ENCODE data around the gene TCAP.

DNA sequence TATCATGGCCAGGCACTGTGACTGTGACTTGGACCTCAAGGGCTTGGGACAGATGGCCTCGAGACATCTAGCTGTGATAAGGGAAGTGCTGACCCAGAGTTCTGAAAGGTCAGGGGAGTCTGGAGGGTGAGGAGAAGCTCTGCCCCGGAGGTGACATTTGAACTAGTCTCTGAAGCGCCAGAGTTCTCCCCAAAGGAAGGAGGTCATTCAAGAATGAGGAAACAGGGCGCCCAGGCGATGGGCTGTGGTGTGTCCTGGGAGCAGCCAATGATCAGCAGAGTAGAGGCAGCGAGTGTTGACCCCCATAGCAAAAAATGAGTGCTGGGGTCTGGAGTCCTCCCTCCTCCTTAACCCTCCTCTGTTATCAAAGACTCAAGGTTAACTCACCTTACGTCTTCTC is 23.3 kb upstream of the TCAP start:
- TF ChIP-seq, protein P1, sequence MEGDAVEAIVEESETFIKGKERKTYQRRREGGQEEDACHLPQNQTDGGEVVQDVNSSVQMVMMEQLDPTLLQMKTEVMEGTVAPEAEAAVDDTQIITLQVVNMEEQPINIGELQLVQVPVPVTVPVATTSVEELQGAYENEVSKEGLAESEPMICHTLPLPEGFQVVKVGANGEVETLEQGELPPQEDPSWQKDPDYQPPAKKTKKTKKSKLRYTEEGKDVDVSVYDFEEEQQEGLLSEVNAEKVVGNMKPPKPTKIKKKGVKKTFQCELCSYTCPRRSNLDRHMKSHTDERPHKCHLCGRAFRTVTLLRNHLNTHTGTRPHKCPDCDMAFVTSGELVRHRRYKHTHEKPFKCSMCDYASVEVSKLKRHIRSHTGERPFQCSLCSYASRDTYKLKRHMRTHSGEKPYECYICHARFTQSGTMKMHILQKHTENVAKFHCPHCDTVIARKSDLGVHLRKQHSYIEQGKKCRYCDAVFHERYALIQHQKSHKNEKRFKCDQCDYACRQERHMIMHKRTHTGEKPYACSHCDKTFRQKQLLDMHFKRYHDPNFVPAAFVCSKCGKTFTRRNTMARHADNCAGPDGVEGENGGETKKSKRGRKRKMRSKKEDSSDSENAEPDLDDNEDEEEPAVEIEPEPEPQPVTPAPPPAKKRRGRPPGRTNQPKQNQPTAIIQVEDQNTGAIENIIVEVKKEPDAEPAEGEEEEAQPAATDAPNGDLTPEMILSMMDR (IDR thresholded peaks at IDR 0.05), result no peak
- TF ChIP-seq POLR2AphosphoS5 (IDR thresholded peaks at IDR 0.05; ENCODE audit: insufficient read depth in 1 of 2, low read depth in 1 of 2), result no peak

Measured in vagina (tissue), 2 donors.